Placental epithelial cell (primary cell): ENCODE data around the gene YRDC. TPM values are rescaled to one million over a fixed set of nuclear protein-coding genes. Genes with fewer than 3 reads are reported as not detected.

ENCODE experiments used
- total RNA-seq: library from RNA; depleted of rRNA; stranded (reverse); fragments of >200 nt; gene quantifications from 2 replicates; pipeline ENCODE4 v1.2.3, GENCODE V29; 2012

YRDC gene, protein sequence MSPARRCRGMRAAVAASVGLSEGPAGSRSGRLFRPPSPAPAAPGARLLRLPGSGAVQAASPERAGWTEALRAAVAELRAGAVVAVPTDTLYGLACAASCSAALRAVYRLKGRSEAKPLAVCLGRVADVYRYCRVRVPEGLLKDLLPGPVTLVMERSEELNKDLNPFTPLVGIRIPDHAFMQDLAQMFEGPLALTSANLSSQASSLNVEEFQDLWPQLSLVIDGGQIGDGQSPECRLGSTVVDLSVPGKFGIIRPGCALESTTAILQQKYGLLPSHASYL
- 5.1 and 10.7 TPM in 2 replicates for total RNA-seq

DNA sequence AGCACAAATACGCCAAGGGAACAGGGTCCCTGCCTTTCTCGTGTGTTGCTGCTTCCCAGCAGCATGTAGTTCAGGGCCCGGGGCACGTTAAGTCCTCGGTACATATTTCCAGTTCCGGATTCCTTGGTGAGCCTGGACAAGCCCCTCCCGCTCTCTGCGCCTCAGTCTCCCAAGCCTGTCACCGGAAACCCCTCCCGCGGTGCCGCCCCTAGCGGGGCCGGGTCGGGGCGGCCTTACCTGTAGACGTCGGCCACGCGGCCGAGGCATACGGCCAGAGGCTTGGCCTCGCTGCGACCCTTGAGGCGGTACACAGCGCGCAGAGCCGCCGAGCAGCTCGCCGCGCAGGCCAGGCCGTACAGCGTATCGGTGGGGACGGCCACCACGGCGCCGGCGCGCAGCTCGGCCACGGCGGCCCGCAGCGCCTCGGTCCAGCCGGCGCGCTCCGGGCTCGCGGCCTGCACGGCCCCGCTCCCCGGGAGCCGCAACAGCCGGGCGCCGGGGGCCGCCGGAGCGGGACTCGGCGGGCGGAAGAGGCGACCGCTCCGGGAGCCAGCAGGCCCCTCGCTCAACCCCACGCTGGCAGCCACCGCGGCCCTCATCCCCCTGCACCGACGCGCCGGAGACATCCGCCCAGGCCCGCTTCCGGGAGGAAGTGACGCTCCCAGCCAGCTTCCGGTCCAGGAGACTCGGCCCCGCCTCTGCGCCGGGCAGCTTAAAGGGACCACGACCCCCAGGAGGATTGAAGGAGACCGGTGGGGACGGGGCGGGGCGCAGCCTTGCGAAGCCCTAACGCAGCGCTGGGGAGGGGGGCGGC lies at the start of gene YRDC, which contains the start of gene C1orf122:
Gene YRDC (minus strand): TSS at position 654 of the 814 bp plus-strand sequence. CDS start 28 bp downstream, at position 626.
Gene C1orf122 (plus strand): TSS at position 236 of the 814 bp plus-strand sequence. CDS start 615 bp downstream, outside the sequence.

DNA sequence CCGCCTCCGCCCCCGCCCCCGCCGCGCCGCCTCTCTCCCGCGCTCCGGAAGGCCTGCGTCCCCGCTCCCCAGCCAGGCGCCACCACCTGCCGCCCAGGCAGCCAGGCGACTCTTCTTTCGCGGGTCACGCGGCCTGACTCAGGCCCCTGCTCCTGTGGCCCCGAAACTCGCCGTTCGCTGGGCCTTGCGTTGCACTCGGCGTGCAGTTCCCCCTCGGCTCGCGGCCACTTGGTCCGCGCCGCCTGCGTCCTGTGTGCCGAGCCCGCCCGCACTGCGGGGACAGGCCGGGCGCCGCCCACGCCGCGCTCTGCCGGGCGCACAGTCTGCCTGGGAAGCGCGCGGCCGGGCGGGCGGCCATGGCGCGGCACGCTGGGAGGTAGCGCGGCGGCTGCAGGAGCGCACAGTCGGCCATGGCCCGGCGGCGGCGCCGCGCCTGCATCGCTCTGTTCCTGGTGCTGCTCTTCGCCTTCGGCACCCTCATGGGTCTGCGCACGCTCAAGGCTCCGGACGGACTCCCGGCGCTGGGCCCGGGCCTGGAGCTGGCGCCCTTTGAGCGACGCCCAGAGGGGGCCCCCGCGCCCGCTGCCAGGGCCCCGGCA lies 14.1 kb downstream of the YRDC start, which contains the start of gene MANEAL:
Gene MANEAL (plus strand): TSS at position 75 of the 599 bp plus-strand sequence. CDS start 336 bp downstream, at position 411.

DNA sequence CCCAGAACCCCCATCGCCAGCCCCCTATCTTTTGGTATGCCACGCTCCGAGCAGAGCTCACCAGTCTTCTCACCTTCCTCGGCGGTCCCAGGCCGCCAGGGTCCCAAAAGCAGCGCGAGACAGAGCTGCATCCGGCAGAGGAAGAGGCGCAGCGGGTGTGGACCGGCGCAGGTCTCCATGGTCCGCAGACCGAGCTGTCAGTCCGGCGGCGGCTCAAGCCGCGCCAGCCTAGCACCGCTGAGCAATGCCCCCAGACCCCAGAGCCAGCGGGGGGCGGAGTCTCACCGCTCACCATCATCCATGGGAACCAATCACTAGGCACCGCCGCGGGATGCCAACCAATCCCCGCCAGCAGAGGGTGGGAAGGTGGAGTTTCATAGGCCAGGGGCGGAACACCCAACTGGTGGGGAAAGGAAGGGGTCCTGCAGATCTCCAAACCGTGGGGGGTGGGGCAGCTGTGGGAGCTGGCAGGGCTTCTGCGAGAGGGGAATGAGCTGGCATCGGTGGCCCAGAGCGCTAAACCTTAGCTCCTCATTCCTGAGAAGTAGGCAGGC lies 43.0 kb downstream of the YRDC start, which contains the start of gene EPHA10:
Gene EPHA10 (minus strand): TSS at position 233 of the 554 bp plus-strand sequence. CDS start 54 bp downstream, at position 179.

Other genes starting within 250 kb of the YRDC start
- 45.9 and 48.6 TPM in 2 replicates for gene GNL2, start 212.3 kb downstream of the YRDC start, total RNA-seq
- gene RSPO1, start 173.3 kb downstream of the YRDC start, total RNA-seq, result not detected in 2 replicates
- 2.7 and 7.9 TPM in 2 replicates for gene CDCA8, start 115.7 kb downstream of the YRDC start, total RNA-seq
- under 0.01 TPM in 1 of 2 replicates, not detected in the other for gene EPHA10, start 43.1 kb downstream of the YRDC start, total RNA-seq
- gene MANEAL, start 14.4 kb downstream of the YRDC start, total RNA-seq, result 0.98 and 2.0 TPM in 2 replicates
- gene C1orf122, start 418 bp downstream of the YRDC start, total RNA-seq, result 14.5 and 26.4 TPM in 2 replicates
- gene MTF1, start 51.4 kb upstream of the YRDC start, total RNA-seq, result 2.6 and 3.5 TPM in 2 replicates
- 20.8 and 31.0 TPM in 2 replicates for gene INPP5B, start 138.8 kb upstream of the YRDC start, total RNA-seq
- 58.9 and 65.2 TPM in 2 replicates for gene SF3A3, start 181.8 kb upstream of the YRDC start, total RNA-seq
- gene FHL3, start 197.3 kb upstream of the YRDC start, total RNA-seq, result 14.1 and 30.0 TPM in 2 replicates
- gene UTP11, start 204.5 kb upstream of the YRDC start, total RNA-seq, result 16.9 and 33.0 TPM in 2 replicates
- gene POU3F1, start 238.6 kb upstream of the YRDC start, total RNA-seq, result 31.9 and 40.8 TPM in 2 replicates